GM19035 (cell line): ENCODE measurements around the gene MICU2.
"Not testable (repeated sequence)": the region's sequence is repeated elsewhere in the genome, so short reads cannot be mapped to it uniquely, and the experiment has no call there.

ENCODE experiments used
- ATAC-seq: cut with Tn5 transposase; IDR thresholded peaks from one replicate; pipeline ENCODE4 v1.9.1; 2021; ENCODE audit not compliant: unreplicated experiment

MICU2 gene

GRCh38 chr13:21594715-21595545 lies 9.0 kb downstream of the MICU2 start:
- peak; percentile 56 for ATAC-seq

GRCh38 chr13:21590665-21591456 lies 13.1 kb downstream of the MICU2 start:
- ATAC-seq, result not testable (repeated sequence)

- no peak for ATAC-seq
Observed at GRCh38 chr13:21590231-21590630, 13.7 kb downstream of the MICU2 start.

- ATAC-seq, result not testable (repeated sequence)
Observed at GRCh38 chr13:21589510-21589909, 14.5 kb downstream of the MICU2 start.

- not testable (repeated sequence) for ATAC-seq
Observed at GRCh38 chr13:21588411-21588810, 15.6 kb downstream of the MICU2 start.

GRCh38 chr13:21584973-21585592 lies 18.9 kb downstream of the MICU2 start:
- no peak for ATAC-seq

GRCh38 chr13:21583478-21583877 lies 20.5 kb downstream of the MICU2 start:
- no peak for ATAC-seq

GRCh38 chr13:21580736-21581135 lies 23.2 kb downstream of the MICU2 start:
- ATAC-seq, result no peak

GRCh38 chr13:21579754-21580316 lies 24.1 kb downstream of the MICU2 start:
- ATAC-seq, result no peak

GRCh38 chr13:21578748-21579147 lies 25.2 kb downstream of the MICU2 start:
- no peak for ATAC-seq

GRCh38 chr13:21576426-21576825 lies 27.5 kb downstream of the MICU2 start:
- ATAC-seq, result no peak

- no peak for ATAC-seq
Observed at GRCh38 chr13:21573920-21574712, 29.9 kb downstream of the MICU2 start.

GRCh38 chr13:21569686-21570085 lies 34.3 kb downstream of the MICU2 start:
- no peak for ATAC-seq

GRCh38 chr13:21568854-21569253 lies 35.1 kb downstream of the MICU2 start:
- ATAC-seq, result no peak

GRCh38 chr13:21567714-21568113 lies 36.3 kb downstream of the MICU2 start:
- no peak for ATAC-seq

GRCh38 chr13:21557995-21558394 lies 46.0 kb downstream of the MICU2 start:
- ATAC-seq, result no peak

GRCh38 chr13:21556051-21556450 lies 47.9 kb downstream of the MICU2 start:
- ATAC-seq, result no peak

GRCh38 chr13:21553261-21553660 lies 50.7 kb downstream of the MICU2 start:
- ATAC-seq, result not testable (repeated sequence)

- ATAC-seq, result no peak
Observed at GRCh38 chr13:21550918-21551317, 53.1 kb downstream of the MICU2 start.

- no peak for ATAC-seq
Observed at GRCh38 chr13:21549633-21550032, 54.3 kb downstream of the MICU2 start.

GRCh38 chr13:21548577-21548976 lies 55.4 kb downstream of the MICU2 start:
- ATAC-seq, result no peak
